ENCODE results near the gene ADGRE2. TPM values are rescaled to one million over a fixed set of nuclear protein-coding genes. Genes with fewer than 3 reads are reported as not detected.

Gene ADGRE2
- total RNA-seq, 1 experiment from 2014 or later, result 1.2 TPM

- H2BK5ac ChIP-seq (ENCODE audit: insufficient read length, low read length), result no peak overlapping the region
- H3K4ac ChIP-seq (ENCODE audit: low read depth, low read length), result no peak overlapping the region
- no peak overlapping the region for H2BK20ac ChIP-seq (ENCODE audit: low read depth, low read length, poor library complexity, severe bottlenecking)
- no peak overlapping the region for H2AK5ac ChIP-seq (ENCODE audit: insufficient read length, low read length)
- H3K27me3 Mint-ChIP-seq (ENCODE audit: low read depth), result no peaks in the 10 kb centered on the region
- H3K23ac ChIP-seq (ENCODE audit: insufficient read length, low read depth, low read length), result no peak overlapping the region
- H3K23me2 ChIP-seq (ENCODE audit: insufficient read length, low read depth, low read length, poor library complexity, severe bottlenecking), result no peaks in the 10 kb centered on the region
- H3K9ac ChIP-seq (ENCODE audit: extremely low read depth, insufficient read length, low read length), result no peak overlapping the region
- no peaks in the 10 kb centered on the region for H3K27me3 ChIP-seq (ENCODE audit: insufficient read depth, low read length)
- WGBS (ENCODE audit: extremely low coverage, insufficient read length, low lambda C conversion rate), result no CpG with 5 or more reads among the region's 8 CpGs
- no peak overlapping the region for H2BK12ac ChIP-seq (ENCODE audit: insufficient read length, low read depth, low read length)
- DNase-seq, result no peak
- no peak overlapping the region for H4K91ac ChIP-seq (ENCODE audit: insufficient read length, low read depth, low read length)
- no peaks in the 10 kb centered on the region for H4K20me1 ChIP-seq (ENCODE audit: control insufficient read depth, insufficient read depth, insufficient read length)
- H3K56ac ChIP-seq (ENCODE audit: insufficient read length, low read depth, low read length), result no peak overlapping the region
- H3K4me2 ChIP-seq (ENCODE audit: insufficient read depth, insufficient read length, low read length), result no peak overlapping the region
- no peak overlapping the region for H3K18ac ChIP-seq (ENCODE audit: insufficient read length, low read depth, low read length)
- no peak overlapping the region for H3T11ph ChIP-seq (ENCODE audit: low read length)
- H3K36me3 Mint-ChIP-seq (ENCODE audit: insufficient read depth in 1 of 3, low read depth in 3 of 3), result peaks cover 52 to 79% (median 69%) of the 10 kb centered on the region in 3 experiments
- H3K14ac ChIP-seq (ENCODE audit: insufficient read depth, low read length), result no peak overlapping the region
- H3K4me1 ChIP-seq (ENCODE audit: insufficient read depth, low read length), result no peaks in the 10 kb centered on the region
- no peak overlapping the region for H2AFZ ChIP-seq (ENCODE audit: low read length)
- H3K9me3 ChIP-seq (ENCODE audit: control insufficient read depth, low read depth, low read length), result no peaks in the 10 kb centered on the region
- H3K9me3 Mint-ChIP-seq, result peaks cover 16 to 17% of the 10 kb centered on the region in 2 experiments
- H3K79me2 ChIP-seq (ENCODE audit: insufficient read depth, low read length), result no peaks in the 10 kb centered on the region
- H2BK120ac ChIP-seq (ENCODE audit: low read depth, low read length, poor library complexity, severe bottlenecking), result no peak overlapping the region
- H3K27ac Mint-ChIP-seq, result no peak overlapping the region
- TF ChIP-seq CTCF (conservative IDR thresholded peaks at IDR 0.05), result no peak
- H3K4me1 Mint-ChIP-seq, result no peaks in the 10 kb centered on the region
- H3K4me3 Mint-ChIP-seq, result no peak overlapping the region
- H4K8ac ChIP-seq (replicated peaks; ENCODE audit: insufficient read length, low read depth, low read length), result no peak overlapping the region
- H3K79me1 ChIP-seq (ENCODE audit: insufficient read depth, low read depth, low read length, poor library complexity, severe bottlenecking), result no peaks in the 10 kb centered on the region
- no peak overlapping the region for H2BK15ac ChIP-seq (ENCODE audit: low read depth, low read length)
- no peak overlapping the region for H3K27ac ChIP-seq (ENCODE audit: insufficient read length, low read depth, low read length)
- no peak overlapping the region for H4K5ac ChIP-seq (ENCODE audit: insufficient read length, low read depth, low read length)
Observed at GRCh38 chr19:14699641-14700040, 78.7 kb downstream of the ADGRE2 start.
